Activated naive CD8-positive, alpha-beta T cell treated with anti-CD3 and anti-CD28 coated beads, Interleukin-2, amount 50 U/mL, for 24 hours (primary cell): ENCODE data around the gene SLC34A2.
"Not testable (repeated sequence)": the region's sequence is repeated elsewhere in the genome, so short reads cannot be mapped to it uniquely, and the experiment has no call there.

Experiments
- ATAC-seq: fragments of 150-1000 bp; cut with Tn5 transposase; one replicate; pipeline ENCODE4 v1.10.0; 2021
- DNase-seq: peaks from one replicate; pipeline ENCODE4 v3.0.0; 2021
- H3K27ac Mint-ChIP-seq: one replicate; pipeline ENCODE4 v1.8.0; 2021; ENCODE audit warnings: mild to moderate bottlenecking, mixed read lengths
- H3K27me3 Mint-ChIP-seq: one replicate; pipeline ENCODE4 v1.8.0; 2021; ENCODE audit warnings: mixed read lengths
- H3K36me3 Mint-ChIP-seq: one replicate; pipeline ENCODE4 v1.8.0; 2021; ENCODE audit warnings: low read depth, mixed read lengths
- H3K4me1 Mint-ChIP-seq: one replicate; pipeline ENCODE4 v1.8.0; 2021; ENCODE audit warnings: mixed read lengths
- H3K4me3 Mint-ChIP-seq: one replicate; pipeline ENCODE4 v1.8.0; 2021; ENCODE audit warnings: mild to moderate bottlenecking, moderate library complexity, mixed read lengths
- H3K9me3 Mint-ChIP-seq: one replicate; pipeline ENCODE4 v1.8.0; 2021; ENCODE audit warnings: mixed read lengths

Gene SLC34A2, protein sequence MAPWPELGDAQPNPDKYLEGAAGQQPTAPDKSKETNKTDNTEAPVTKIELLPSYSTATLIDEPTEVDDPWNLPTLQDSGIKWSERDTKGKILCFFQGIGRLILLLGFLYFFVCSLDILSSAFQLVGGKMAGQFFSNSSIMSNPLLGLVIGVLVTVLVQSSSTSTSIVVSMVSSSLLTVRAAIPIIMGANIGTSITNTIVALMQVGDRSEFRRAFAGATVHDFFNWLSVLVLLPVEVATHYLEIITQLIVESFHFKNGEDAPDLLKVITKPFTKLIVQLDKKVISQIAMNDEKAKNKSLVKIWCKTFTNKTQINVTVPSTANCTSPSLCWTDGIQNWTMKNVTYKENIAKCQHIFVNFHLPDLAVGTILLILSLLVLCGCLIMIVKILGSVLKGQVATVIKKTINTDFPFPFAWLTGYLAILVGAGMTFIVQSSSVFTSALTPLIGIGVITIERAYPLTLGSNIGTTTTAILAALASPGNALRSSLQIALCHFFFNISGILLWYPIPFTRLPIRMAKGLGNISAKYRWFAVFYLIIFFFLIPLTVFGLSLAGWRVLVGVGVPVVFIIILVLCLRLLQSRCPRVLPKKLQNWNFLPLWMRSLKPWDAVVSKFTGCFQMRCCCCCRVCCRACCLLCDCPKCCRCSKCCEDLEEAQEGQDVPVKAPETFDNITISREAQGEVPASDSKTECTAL

DNA sequence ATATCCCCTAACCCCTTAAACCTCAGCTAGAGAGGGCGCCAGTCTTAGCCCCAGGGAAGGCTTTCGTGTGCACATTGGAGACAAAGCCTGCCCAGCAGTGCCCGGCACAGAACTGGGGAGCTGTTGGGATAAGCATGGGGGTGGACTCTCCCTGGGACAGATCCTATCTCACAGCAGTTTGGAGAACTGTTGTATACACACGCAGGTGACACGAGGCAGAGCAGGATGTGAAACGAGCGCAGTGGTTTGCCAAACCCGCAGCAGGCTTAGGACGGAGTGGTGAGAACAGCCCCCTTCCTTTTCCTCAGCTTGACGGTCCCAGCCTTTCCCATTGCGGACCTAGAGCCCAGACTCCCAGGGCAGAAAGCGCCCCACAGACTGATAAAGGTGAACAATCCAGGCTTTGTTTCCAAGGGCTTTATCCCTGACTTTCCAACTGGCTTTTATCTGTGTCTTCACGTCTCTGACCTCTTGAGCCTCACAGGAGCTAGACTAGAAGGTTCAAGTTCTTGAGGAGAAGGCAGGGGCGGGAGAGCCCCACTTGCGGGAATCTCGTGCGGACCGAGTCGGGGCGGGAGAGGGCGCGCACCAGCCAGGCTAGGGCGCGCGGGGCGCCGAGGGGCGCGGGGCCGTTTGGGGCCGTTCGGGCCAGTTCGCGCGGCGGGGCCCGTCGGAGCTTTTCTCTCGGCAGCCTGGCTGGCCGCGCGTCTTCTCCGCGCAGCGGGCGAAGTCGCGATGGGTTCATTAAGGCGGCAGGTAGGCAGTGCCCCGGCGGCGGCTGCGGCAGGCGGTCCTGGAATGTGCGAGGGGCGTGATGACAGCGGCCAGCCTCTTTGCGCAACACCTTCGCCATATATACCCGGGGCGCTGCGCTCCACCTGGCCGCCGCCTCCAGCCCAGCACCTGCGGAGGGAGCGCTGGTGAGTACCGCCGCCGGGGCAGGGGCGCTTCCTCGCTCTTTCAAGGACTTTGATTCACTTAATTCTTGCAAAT lies at the start of gene SLC34A2:
SLC34A2 (plus strand) TSS at position 881 of the 993 bp plus-strand sequence. CDS start 6,650 bp downstream, outside the sequence.
- H3K9me3 Mint-ChIP-seq: no peaks in the 10 kb centered on the region
- peaks cover 5% of the 10 kb centered on the region for H3K4me1 Mint-ChIP-seq
- ATAC-seq: no peak
- H3K27ac Mint-ChIP-seq: no peak within 1 kb of the TSS
- no peaks in the 10 kb centered on the region for H3K36me3 Mint-ChIP-seq
- DNase-seq: no peak
- H3K27me3 Mint-ChIP-seq: peaks cover 35% of the 10 kb centered on the region
- no peak within 1 kb of the TSS for H3K4me3 Mint-ChIP-seq

DNA sequence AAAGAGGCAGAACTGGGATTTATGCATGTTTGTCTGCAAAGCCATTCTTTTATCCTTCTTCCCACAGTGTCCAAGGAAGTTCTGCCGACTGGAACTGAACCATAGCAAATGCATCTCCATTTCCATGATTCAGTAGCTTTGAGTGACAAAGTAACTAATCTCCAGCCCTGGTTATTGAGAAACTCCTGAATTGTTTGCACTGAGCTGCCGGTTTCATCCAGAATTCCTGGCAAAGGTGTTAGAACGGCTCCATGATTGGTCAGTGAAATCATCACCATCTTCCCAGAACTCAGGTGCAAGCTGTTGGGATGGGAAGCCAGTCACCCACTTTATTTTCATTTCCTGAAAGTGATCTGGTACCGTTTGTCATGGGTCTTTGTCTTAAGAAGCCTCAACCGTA lies 47.0 kb upstream of the SLC34A2 start:
- H3K27ac Mint-ChIP-seq: no peak overlapping the region
- no peaks in the 10 kb centered on the region for H3K36me3 Mint-ChIP-seq
- DNase-seq (no peak), ATAC-seq (no peak)
- H3K4me3 Mint-ChIP-seq: no peak overlapping the region
- no peaks in the 10 kb centered on the region for H3K4me1 Mint-ChIP-seq
- H3K27me3 Mint-ChIP-seq: no peaks in the 10 kb centered on the region
- H3K9me3 Mint-ChIP-seq: no peaks in the 10 kb centered on the region

DNA sequence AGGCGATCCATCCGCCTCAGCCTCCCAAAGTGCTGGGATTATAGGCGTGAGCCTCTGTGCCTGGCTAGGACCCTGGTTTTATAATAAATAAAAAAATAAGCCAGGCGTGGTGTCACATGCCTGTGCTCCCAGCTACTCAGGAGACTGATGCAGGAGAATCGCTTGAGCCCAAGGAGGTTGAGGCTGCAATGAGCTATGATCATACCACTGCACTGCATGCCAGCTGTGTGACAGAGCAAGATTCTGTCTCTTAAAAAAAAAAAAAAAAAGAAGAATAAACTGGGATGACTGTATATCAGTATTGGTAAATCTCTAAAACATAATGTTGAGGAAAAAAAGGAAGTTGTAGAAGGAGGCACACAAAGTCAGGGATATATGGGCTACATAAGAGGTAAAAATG lies 45.7 kb upstream of the SLC34A2 start:
- no peak for DNase-seq
- no peak overlapping the region for H3K27ac Mint-ChIP-seq
- no peak overlapping the region for H3K4me3 Mint-ChIP-seq
- H3K4me1 Mint-ChIP-seq: no peaks in the 10 kb centered on the region
- no peak for ATAC-seq
- no peaks in the 10 kb centered on the region for H3K27me3 Mint-ChIP-seq
- H3K9me3 Mint-ChIP-seq: no peaks in the 10 kb centered on the region
- H3K36me3 Mint-ChIP-seq: no peaks in the 10 kb centered on the region

DNA sequence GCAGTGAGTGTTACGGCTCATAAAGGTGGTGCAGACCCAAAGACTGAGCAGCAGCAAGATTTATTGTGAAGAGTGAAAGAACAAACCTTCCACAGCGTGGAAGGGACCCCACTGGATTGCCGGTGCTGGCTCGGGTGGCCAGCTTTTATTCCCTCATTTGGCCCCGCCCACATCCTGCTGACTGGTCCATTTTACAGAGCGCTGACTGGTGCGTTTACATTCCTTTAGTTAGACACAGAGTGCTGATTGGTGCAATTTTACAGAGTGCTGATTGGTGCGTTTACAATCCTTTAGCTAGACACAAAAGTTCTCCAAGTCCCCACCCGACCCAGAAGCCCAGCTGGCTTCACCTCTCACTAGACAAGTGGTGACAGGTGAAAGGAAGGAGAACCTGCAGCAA lies 42.0 kb upstream of the SLC34A2 start:
- not testable (repeated sequence) for H3K36me3 Mint-ChIP-seq, H3K4me1 Mint-ChIP-seq, DNase-seq, H3K9me3 Mint-ChIP-seq, ATAC-seq, H3K4me3 Mint-ChIP-seq, H3K27ac Mint-ChIP-seq, H3K27me3 Mint-ChIP-seq

DNA sequence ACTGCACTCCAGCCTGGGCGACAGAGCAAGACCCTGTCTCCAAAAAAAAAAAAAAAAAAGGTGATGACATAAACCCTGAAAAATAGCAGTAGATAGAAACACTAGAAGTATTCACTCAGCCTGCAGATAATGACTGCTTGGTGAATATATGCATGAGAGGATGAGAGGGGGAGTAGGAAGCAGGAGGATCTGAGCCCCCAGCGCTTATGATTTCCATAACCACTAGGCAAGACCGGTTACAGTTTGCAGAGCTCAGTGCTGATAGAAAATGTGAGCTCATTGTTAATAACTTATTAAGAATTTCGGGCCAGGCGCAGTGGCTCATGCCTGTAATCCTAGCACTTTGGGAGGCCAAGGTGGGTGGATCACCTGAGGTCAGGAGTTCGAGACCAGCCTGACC lies 40.8 kb upstream of the SLC34A2 start:
- Mint-ChIP-seq H3K27me3 (no peaks in the 10 kb centered on the region), H3K27ac (no peak overlapping the region), H3K4me3 (no peak overlapping the region), H3K4me1 (no peaks in the 10 kb centered on the region), H3K9me3 (no peaks in the 10 kb centered on the region), H3K36me3 (no peaks in the 10 kb centered on the region)
- ATAC-seq (no peak), DNase-seq (no peak)

DNA sequence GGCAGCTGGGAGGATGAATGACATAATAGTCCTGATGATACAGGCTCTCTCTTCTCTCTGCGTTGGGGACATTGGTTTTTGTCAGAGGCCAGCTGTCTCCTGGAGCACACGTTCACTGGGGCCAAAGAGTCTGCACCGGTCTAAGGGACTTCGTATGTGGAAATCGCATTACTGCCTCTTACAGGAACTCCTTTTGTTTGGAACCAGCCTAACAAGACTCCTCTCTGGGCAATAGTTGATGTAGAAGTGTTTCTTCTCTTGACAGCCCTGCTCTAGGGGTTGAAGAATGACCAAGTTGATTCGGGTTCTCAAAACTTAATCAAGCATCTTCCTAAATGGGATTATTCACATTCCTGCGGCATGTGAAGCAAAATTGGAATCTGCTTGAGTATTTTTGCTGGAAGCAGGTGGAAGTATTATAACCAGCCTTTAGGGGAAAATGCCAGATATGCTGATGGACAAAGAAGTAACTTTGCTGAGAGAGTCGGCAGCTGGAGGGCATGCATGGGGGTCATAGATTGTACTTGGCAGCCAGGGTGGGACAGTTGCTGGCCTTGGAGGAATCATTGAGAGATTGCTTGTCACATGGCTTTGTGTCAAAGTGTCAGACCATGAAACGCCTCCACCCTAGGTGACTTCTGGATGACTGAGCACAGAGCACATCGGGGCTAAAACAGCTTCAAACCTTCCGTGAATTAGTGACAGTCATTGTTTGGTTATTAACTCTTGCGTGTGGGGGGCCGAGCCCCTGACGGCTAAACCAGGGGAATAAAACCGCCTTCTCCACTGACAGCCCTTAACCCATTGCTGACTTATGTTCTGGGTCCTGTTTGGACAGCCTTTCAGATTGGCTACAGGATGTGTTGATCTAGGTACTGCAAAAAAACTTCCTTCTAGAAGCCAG lies 34.4 kb upstream of the SLC34A2 start:
- Mint-ChIP-seq H3K4me1 (no peaks in the 10 kb centered on the region), H3K4me3 (no peak overlapping the region), H3K27ac (no peak overlapping the region), H3K9me3 (no peaks in the 10 kb centered on the region), H3K36me3 (no peaks in the 10 kb centered on the region), H3K27me3 (no peaks in the 10 kb centered on the region)
- ATAC-seq (no peak), DNase-seq (no peak)

DNA sequence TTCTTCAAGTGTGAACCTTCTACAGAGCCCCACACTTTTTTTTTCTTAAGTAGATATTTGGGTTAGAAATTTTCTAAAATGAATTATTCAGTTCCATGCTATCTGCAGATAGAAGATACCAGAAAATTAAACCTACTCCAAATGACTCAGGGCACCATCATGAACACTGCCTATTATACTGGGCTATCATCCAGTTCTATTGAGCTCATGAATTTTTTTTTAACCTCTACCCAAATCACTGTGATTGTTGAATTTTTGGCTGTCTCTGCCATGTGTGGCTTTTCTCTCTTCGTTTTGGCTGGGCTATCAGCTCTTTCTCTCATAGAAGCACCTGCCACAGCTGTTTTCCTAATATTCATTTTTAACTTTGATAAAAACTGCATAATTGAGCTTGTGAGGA lies 31.0 kb upstream of the SLC34A2 start:
- no peaks in the 10 kb centered on the region for H3K4me1 Mint-ChIP-seq
- H3K36me3 Mint-ChIP-seq: no peaks in the 10 kb centered on the region
- no peaks in the 10 kb centered on the region for H3K27me3 Mint-ChIP-seq
- DNase-seq (no peak), ATAC-seq (no peak)
- H3K27ac Mint-ChIP-seq: no peak overlapping the region
- no peaks in the 10 kb centered on the region for H3K9me3 Mint-ChIP-seq
- no peak overlapping the region for H3K4me3 Mint-ChIP-seq

DNA sequence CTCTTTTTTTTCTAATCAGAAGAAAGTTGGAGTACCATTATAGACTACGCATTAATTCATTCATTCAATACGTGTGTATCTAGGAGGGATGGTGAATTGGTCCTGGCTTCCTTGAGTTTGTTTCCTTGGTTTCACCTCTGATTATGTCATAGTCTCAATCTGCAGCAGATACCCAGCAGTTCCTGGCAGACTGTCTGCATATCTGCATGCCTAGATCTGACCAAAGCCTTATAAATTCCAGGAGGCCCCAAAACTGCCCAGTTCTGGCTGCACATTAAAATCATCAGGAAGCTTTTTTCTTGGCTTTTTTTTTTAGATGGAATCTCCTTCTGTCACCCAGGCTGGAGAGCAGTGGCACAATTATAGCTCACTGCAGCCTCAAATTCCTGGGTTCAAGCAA lies 27.2 kb upstream of the SLC34A2 start:
- DNase-seq: no peak
- Mint-ChIP-seq H3K27me3 (no peaks in the 10 kb centered on the region), H3K27ac (no peak overlapping the region), H3K4me3 (no peak overlapping the region), H3K36me3 (no peaks in the 10 kb centered on the region), H3K9me3 (no peaks in the 10 kb centered on the region), H3K4me1 (no peaks in the 10 kb centered on the region)
- no peak for ATAC-seq

DNA sequence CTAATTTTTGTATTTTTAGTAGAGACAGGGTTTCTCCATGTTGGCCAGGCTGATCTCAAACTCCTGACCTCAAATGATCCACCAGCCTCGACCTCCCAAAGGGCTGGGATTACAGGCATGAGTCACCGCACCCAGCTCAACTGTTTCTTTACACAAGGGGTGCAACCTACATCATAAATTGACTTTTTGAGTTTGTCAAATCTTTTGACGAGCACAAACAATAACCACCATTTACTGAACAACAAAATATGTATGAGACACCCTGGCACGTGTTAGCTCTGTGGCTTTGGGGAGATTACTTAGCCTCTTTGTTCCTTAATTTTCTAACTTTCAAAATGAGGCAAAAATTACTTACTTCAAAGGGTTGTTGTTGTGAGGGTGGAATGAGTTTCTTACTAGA lies 23.5 kb upstream of the SLC34A2 start:
- Mint-ChIP-seq H3K27ac (no peak overlapping the region), H3K36me3 (no peaks in the 10 kb centered on the region), H3K4me1 (no peaks in the 10 kb centered on the region), H3K9me3 (no peaks in the 10 kb centered on the region), H3K4me3 (no peak overlapping the region), H3K27me3 (peaks cover 2% of the 10 kb centered on the region)
- DNase-seq (no peak), ATAC-seq (no peak)

DNA sequence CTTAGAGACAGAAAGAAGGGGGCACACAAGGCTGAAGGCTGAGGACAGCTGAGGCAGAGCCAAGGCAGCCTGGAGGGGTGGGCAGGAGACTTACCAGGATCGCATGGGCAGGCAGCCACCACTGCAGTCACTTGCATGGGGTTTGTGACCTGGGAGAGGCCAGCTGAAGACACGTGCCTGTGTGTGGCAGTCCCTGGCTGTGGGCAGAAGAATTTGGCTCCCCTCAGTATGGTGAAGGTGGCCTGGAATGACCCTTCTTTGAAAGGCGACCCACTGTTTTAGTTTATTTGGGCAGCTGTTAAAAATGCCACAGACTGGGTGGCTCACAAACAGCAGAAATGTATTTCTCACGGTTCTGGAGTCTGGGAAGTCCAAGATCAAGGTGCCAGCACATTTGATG lies 22.1 kb upstream of the SLC34A2 start:
- Mint-ChIP-seq H3K27me3 (peaks cover 2% of the 10 kb centered on the region), H3K27ac (no peak overlapping the region), H3K4me1 (no peaks in the 10 kb centered on the region), H3K4me3 (no peak overlapping the region), H3K9me3 (no peaks in the 10 kb centered on the region), H3K36me3 (no peaks in the 10 kb centered on the region)
- ATAC-seq (no peak), DNase-seq (no peak)

DNA sequence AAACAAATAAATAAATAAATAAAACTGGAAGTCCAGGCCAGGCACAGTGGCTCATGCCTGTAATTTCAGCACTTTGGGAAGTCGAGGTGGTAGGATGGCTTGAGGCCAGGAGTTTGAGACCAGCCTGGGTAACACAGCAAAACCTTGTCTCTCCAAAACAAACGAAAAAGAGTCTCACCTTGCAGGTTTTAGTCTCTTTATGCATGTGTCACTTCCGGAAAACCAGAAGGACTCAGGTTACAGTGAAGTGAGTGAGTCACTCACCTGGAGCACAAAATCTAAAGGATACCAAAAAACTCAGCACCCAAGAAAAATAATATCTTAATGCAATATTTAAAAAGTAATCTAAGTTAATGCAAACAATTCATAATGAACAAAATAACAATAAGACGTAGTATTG lies 20.1 kb upstream of the SLC34A2 start:
- H3K9me3 Mint-ChIP-seq: no peaks in the 10 kb centered on the region
- H3K4me1 Mint-ChIP-seq: no peaks in the 10 kb centered on the region
- ATAC-seq (no peak), DNase-seq (no peak)
- H3K36me3 Mint-ChIP-seq: no peaks in the 10 kb centered on the region
- peaks cover 2% of the 10 kb centered on the region for H3K27me3 Mint-ChIP-seq
- no peak overlapping the region for H3K27ac Mint-ChIP-seq
- H3K4me3 Mint-ChIP-seq: no peak overlapping the region

DNA sequence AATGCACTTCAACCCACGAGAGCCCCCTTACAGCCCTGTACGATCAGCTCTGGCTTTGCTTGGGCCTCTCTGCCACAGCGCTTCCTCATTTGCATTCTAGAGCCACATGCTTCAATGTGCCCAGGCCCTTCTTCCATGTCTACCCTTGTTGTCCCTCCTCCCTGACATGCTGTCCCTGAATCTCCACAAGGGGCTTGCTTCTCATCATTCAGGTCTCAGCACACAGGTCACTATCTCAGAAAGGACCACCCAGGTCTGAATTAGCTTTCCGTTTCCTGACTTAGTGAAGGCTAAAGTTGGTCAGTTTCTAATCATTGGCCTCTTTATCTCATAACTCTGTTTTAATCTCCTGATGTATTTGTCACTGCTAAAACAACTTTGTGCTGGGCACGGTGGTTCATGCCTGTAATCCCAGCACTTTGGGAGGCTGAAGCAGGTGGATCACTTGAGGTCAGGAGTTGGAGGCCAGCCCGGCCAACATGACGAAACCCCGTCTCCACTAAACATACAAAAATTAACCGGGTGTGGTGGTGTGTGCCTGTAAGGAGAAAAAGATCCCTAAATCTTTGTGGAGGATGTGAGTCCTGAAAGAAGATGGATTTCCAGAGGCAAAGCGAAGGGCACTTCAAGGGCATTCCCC lies 17.9 kb upstream of the SLC34A2 start:
- H3K27ac Mint-ChIP-seq: no peak overlapping the region
- H3K9me3 Mint-ChIP-seq: no peaks in the 10 kb centered on the region
- H3K27me3 Mint-ChIP-seq: peaks cover 2% of the 10 kb centered on the region
- DNase-seq: no peak
- H3K4me1 Mint-ChIP-seq: no peaks in the 10 kb centered on the region
- H3K4me3 Mint-ChIP-seq: no peak overlapping the region
- H3K36me3 Mint-ChIP-seq: no peaks in the 10 kb centered on the region
- no peak for ATAC-seq

DNA sequence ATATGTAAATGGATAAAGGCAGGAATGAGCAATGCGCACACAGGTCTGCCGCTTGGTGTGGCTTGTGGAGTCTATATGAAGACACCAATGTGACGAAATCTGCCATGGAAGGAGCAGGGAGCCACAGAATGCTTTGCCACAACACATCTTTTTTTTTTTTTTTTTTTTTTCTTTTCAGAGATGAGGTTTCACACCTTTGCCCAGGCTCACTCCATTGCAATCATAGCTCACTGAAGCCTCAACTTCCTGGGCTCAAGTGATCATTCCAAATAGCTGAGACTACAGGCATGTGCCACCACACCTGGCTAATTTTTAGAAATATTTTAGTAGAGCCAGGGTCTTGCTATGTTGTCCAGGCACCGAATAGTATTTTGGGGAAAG lies 17.4 kb upstream of the SLC34A2 start:
- no peaks in the 10 kb centered on the region for H3K9me3 Mint-ChIP-seq
- no peaks in the 10 kb centered on the region for H3K4me1 Mint-ChIP-seq
- no peak overlapping the region for H3K4me3 Mint-ChIP-seq
- no peaks in the 10 kb centered on the region for H3K36me3 Mint-ChIP-seq
- ATAC-seq (no peak), DNase-seq (no peak)
- H3K27me3 Mint-ChIP-seq: peaks cover 2% of the 10 kb centered on the region
- H3K27ac Mint-ChIP-seq: no peak overlapping the region
